AG04449 (cell line): ENCODE results near the gene HOXB2.
A peak's percentile ranks its signal among the peaks of the same experiment; 100 is the strongest.

Experiments
- CTCF ChIA-PET: fragments of 350-600 bp; formaldehyde crosslinking; extraction: SDS; loops from one replicate; lab custom pipeline; 2021; ENCODE audit warnings: antibody characterized with exemption; lab: Yijun Ruan, JAX
- POLR2A ChIA-PET: fragments of 400-600, 350-600 bp; formaldehyde crosslinking; extraction: SDS; loops from one replicate; lab custom pipeline; 2020; ENCODE audit warnings: antibody characterized with exemption, inconsistent platforms; lab: Yijun Ruan, JAX
- DNase-seq: peaks from one replicate; pipeline ENCODE4 v3.0.0-alpha.2; 2010; ENCODE audit warnings: low read depth, low spot score
- H3K4me3 ChIP-seq: 2 replicates; pipeline ENCODE4 v1.5.1; 2011; ENCODE audit warnings: low read depth, mild to moderate bottlenecking, control low read depth, low read length
- TF ChIP-seq, protein P1 (sequence below): IDR thresholded peaks from one replicate; pipeline ENCODE4 v1.5.1; 2011; ENCODE audit warnings: mild to moderate bottlenecking, moderate library complexity, low read length, control low read depth, inconsistent platforms; ENCODE audit not compliant: insufficient read depth; ENCODE audit errors: missing control alignments

The HOXB2 gene

DNA sequence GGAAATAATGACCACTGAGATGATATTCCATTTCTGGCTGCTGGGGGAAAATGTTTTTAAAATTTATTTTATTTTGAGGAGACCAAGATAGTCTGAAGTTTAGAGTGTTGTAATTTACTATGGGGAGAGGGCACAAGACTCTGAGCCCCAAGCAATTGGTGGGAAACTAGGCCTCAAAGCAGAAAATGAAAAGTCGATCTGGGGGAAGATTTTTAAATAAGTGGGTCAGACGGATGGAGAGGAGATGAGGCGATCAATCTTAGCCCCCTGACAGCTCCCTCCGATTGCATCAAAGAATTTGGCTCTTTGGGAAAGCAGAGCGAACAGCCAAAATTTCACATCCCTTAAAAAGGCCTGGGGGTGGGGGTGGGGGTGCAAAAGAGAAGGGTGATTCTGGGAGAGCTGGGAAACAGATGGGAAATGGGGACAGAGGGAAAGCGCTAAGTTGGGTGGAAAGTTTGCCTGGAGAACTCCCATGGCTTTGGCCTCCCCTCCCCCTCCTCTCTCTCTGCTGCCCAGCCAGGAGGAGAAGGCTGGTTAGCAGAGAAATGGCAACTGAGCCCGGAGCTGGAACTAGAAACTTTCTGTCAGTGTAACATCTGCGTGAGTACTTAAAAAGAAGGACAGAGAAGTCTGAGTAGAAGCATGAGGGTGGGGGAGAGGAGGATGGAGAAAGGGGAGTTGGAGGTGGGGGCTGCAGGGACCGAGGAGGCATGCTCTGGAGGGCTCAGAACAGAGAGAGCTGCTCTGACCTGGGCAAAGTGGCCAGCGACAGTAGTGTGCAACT lies 1.4 kb upstream of the HOXB2 start:
- no peak for DNase-seq

GRCh38 chr17:48545539-48545938 lies 630 bp upstream of the HOXB2 start:
- DNase-seq = no peak
- TF ChIP-seq, protein P1, sequence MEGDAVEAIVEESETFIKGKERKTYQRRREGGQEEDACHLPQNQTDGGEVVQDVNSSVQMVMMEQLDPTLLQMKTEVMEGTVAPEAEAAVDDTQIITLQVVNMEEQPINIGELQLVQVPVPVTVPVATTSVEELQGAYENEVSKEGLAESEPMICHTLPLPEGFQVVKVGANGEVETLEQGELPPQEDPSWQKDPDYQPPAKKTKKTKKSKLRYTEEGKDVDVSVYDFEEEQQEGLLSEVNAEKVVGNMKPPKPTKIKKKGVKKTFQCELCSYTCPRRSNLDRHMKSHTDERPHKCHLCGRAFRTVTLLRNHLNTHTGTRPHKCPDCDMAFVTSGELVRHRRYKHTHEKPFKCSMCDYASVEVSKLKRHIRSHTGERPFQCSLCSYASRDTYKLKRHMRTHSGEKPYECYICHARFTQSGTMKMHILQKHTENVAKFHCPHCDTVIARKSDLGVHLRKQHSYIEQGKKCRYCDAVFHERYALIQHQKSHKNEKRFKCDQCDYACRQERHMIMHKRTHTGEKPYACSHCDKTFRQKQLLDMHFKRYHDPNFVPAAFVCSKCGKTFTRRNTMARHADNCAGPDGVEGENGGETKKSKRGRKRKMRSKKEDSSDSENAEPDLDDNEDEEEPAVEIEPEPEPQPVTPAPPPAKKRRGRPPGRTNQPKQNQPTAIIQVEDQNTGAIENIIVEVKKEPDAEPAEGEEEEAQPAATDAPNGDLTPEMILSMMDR = no peak
- CTCF ChIA-PET = interaction anchor here (1.1 to 1.2 kb wide), 2 partner anchors 43 to 73 kb away, joined by 3 read pairs; no protein-coding TSS in a partner anchor
- peak overlapping the region; percentile 84 for H3K4me3 ChIP-seq
- POLR2A ChIA-PET = interaction anchor here (1.0 to 2.5 kb wide), 3 partner anchors 25 to 62 kb away, joined by 3 to 14 read pairs (median 3); partner anchors contain the start of gene HOXB5

More for the DNA sequence above, 1.4 kb upstream of the HOXB2 start:
- TF ChIP-seq, protein P1 = no peak
- H3K4me3 ChIP-seq = peak overlapping the region; percentile 42
- ChIA-PET CTCF (interaction anchor here (0.9 to 1.9 kb wide), 11 partner anchors 10 to 195 kb away, joined by 3 to 10 read pairs (median 3); no protein-coding TSS in a partner anchor), POLR2A (interaction anchor here (0.7 to 2.5 kb wide), 12 partner anchors 10 to 63 kb away, joined by 3 to 14 read pairs (median 4); partner anchors contain the start of gene HOXB5)

GRCh38 chr17:48544349-48545021 lies 424 bp downstream of the HOXB2 start:
- ChIA-PET CTCF (interaction anchor here (0.7 to 1.9 kb wide), 2 partner anchors 166 to 193 kb away, joined by 3 to 6 read pairs; no protein-coding TSS in a partner anchor), POLR2A (interaction anchor here (0.6 to 6.4 kb wide), 6 partner anchors 13 to 59 kb away, joined by 3 to 57 read pairs (median 6); partner anchors contain the start of gene HOXB5)
- no peak for DNase-seq
- peak overlapping the region; percentile 84 for H3K4me3 ChIP-seq
- TF ChIP-seq, protein P1 = no peak

GRCh38 chr17:48543854-48544348 lies 1.0 kb downstream of the HOXB2 start:
- ChIA-PET CTCF (interaction anchor here (0.7 to 1.9 kb wide), 2 partner anchors 166 to 193 kb away, joined by 3 to 6 read pairs; no protein-coding TSS in a partner anchor), POLR2A (interaction anchor here (1.0 to 6.4 kb wide), 5 partner anchors 13 to 59 kb away, joined by 3 to 57 read pairs (median 8); partner anchors contain the start of gene HOXB5)
- no peak for DNase-seq
- TF ChIP-seq, protein P1 = no peak
- H3K4me3 ChIP-seq = peak overlapping the region; percentile 84

DNA sequence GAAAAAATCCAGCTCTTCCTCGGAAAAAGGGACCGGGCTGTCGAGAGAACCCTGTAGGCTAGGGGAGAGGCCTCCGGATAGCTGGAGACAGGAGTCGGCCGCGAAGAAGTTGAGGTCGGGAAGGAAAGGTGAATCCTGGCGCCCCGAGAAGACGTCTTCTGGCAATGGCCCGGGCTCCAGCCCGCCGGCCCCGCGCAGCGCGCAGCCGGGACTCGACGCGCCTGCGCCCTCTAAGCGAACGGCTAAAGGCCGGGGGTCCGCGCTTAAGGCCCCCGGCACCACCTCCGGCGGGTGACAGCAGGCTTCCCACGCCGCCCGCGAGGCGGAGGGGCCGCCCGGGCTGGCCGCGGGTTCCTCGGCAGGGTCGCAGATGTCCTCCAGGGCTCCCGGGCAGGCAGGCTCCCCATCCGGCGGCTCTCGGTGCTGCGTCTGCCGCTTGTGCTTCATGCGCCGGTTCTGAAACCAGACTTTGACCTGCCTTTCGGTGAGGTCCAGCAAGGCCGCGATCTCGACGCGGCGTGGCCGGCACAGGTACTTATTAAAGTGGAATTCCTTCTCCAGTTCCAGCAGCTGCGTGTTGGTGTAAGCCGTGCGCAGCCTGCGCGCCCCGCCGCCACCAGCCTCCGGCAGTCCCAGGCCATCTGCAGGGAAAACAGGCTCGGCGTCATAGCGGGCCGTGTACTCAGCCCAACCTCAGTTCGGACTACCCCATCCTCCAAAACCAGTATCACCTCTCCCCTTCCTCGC lies 1.6 kb downstream of the HOXB2 start:
- CTCF ChIA-PET = interaction anchor here (1.9 kb wide), 1 partner anchor 192 kb away, joined by 6 read pairs; no protein-coding TSS in a partner anchor
- POLR2A ChIA-PET = interaction anchor here (0.6 to 6.4 kb wide), 5 partner anchors 14 to 58 kb away, joined by 3 to 57 read pairs (median 4); no protein-coding TSS in a partner anchor
- TF ChIP-seq, protein P1 = no peak
- DNase-seq = no peak
- H3K4me3 ChIP-seq = peak overlapping the region; percentile 84
